Bronchial epithelial cell (primary cell): ENCODE data around the gene SLC16A8. TPM values are rescaled to one million over a fixed set of nuclear protein-coding genes. Genes with fewer than 3 reads are reported as not detected.
A peak's percentile ranks its signal among the peaks of the same experiment; 100 is the strongest.

Experiments used
- DNase-seq: peaks from one replicate; pipeline ENCODE4 v3.0.0-alpha.2; 2010; ENCODE audit warnings: low read depth
- FAIRE-seq: peaks from 2 replicates; lab custom pipeline; 2011; peaks lifted over from hg19 to GRCh38; lab: Jason Lieb, UNC
- H3K27me3 ChIP-seq: 2 replicates; pipeline ENCODE4 v1.5.1; 2011; ENCODE audit warnings: low read length; ENCODE audit not compliant: control insufficient read depth, insufficient read depth
- H3K36me3 ChIP-seq: 2 replicates; pipeline ENCODE4 v1.5.1; 2011; ENCODE audit warnings: low read length; ENCODE audit not compliant: control insufficient read depth, insufficient read depth
- H3K4me3 ChIP-seq: 2 replicates; pipeline ENCODE4 v1.5.1; 2011; ENCODE audit warnings: mild to moderate bottlenecking, low read depth, low read length, control low read depth
- CTCF ChIP-seq: IDR thresholded peaks from 2 replicates; pipeline ENCODE4 v1.5.1; 2011; ENCODE audit warnings: mild to moderate bottlenecking, moderate library complexity, low read length, control low read depth, inconsistent platforms; ENCODE audit not compliant: insufficient read depth, severe bottlenecking
- total RNA-seq: library from RNA; depleted of rRNA; stranded (reverse); fragments of >200 nt; gene quantifications from 2 replicates; pipeline ENCODE4 v1.2.1, GENCODE V29; 2014

SLC16A8 gene
- total RNA-seq, 1 donor from 2014 or later, result 0.26 TPM

- peaks cover 4% of the 10 kb centered on the region for H3K36me3 ChIP-seq
- no peaks in the 10 kb centered on the region for H3K27me3 ChIP-seq
- no peak within 1 kb of the TSS for H3K4me3 ChIP-seq
- TF ChIP-seq CTCF, result no peak
- DNase-seq, result no peak
- FAIRE-seq, result peak; percentile 43
Observed at GRCh38 chr22:38110008-38110862, 26.3 kb upstream of the SLC16A8 start, which contains the start of gene BAIAP2L2. TSS of gene BAIAP2L2 (minus strand) at chr22:38110684. CDS start at chr22:38110525, 159 bp downstream.

DNA sequence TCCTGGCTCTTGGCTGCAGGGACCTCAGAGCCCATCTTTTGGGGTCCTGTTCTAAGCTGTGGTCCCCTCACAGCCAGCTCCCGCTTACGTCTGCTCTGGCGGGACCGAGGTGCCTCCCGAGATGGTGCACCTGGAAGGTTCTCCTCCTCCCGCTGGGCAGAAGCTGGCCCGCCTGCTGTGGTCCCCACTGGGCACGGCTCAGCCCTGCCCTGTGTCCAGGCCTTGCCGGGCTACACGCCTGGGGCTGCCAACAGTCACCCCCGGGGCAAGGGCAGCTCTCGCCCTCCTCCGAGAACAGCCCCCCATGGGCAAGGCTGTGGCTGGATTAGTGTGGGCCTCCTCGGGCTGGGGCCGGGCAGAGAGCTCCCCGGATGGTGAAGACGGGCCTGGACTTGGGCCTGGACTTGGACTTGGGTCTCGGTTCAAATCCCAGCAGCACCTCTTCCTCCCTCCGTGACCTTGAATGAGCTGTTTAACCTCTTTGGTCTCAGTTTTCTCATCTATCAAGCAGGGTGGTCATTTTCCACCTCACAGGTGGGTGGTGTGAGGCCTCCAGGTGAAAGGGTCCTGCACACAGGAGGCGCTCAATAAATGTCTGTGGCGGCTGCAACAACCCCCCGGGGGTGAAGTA lies 25.5 kb upstream of the SLC16A8 start:
- no peak for TF ChIP-seq CTCF
- Histone ChIP-seq H3K36me3 (peaks cover 4% of the 10 kb centered on the region), H3K27me3 (no peaks in the 10 kb centered on the region), H3K4me3 (no peak overlapping the region)
- FAIRE-seq (no peak), DNase-seq (no peak)

- Histone ChIP-seq H3K27me3 (no peaks in the 10 kb centered on the region), H3K4me3 (no peak overlapping the region), H3K36me3 (peaks cover 4% of the 10 kb centered on the region)
- no peak for FAIRE-seq
- DNase-seq, result no peak
- TF ChIP-seq CTCF, result no peak
Observed at GRCh38 chr22:38108561-38109319, 24.8 kb upstream of the SLC16A8 start.

DNA sequence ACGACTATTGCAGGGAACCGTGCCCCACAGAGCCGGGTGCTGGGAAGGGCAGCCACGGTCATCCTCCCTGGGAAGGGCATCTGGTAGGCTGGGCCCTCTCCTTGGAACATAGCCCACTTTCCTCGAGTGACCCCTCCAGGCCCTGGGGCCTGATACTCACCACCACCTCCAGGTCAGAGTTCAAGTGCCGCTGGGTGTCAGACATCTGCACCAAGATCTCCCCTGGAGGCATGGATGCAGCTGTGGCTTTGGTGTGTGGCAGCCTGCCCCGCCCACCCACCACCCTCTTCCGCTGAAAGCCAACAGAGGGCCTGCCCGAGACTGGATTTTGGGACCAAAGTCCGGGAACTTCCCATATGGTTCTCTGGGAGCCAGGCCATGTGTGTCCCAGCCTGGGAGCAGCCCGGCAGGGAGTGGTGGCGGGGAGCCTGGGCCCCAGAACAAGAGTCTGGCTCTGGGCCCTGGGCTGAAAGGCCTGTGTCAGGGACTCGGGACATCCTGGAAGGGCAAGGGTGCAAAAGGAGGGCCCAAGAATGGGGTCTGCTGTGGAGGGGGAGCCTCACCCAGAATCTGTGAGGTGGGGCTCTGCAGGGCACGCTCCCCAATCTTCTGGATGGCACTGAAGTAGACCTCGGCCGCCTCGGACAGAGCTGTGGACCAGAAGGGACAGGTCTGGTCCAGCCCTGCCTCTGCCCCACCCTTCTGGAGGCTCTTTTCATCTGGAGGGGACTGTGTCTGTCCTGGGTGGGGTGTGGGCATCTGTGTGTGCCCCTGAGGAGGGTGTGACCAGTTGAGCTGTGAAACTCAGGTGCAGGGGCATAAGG lies 23.9 kb upstream of the SLC16A8 start:
- FAIRE-seq (no peak), DNase-seq (no peak)
- TF ChIP-seq CTCF, result no peak
- Histone ChIP-seq H3K4me3 (no peak overlapping the region), H3K27me3 (no peaks in the 10 kb centered on the region), H3K36me3 (peaks cover 2% of the 10 kb centered on the region)
